Activated CD8-positive, alpha-beta memory T cell treated with anti-CD3 and anti-CD28 coated beads, Interleukin-2, amount 50 U/mL, for 1 hour (primary cell): Measurements from ENCODE around the gene KCNJ5.

Experiments
- DNase-seq: peaks from one replicate; pipeline ENCODE4 v3.0.0-alpha.2; 2020; ENCODE audit errors: extremely low read depth

Gene KCNJ5

DNA sequence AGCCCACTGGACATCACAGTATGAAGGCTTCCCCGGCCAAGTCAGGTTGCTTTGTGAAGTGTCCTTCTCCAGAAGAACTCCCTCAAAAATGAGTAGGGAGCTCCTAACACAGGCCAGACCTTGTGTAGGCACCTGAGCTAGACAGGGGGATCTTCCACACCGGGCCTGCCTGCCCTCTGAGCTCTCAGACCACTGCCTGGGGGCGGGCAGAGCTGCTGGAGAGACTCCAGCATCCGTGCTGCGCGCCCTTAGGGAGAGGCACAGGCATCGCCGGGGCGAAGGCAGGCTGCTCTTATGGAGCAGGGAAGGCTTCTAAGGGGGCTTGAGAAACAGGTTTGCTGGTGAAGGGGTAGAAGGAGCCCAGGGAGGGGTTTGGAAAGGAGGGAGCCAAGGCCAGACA, 4.4 kb downstream of the KCNJ5 start:
- no peak for DNase-seq

DNA sequence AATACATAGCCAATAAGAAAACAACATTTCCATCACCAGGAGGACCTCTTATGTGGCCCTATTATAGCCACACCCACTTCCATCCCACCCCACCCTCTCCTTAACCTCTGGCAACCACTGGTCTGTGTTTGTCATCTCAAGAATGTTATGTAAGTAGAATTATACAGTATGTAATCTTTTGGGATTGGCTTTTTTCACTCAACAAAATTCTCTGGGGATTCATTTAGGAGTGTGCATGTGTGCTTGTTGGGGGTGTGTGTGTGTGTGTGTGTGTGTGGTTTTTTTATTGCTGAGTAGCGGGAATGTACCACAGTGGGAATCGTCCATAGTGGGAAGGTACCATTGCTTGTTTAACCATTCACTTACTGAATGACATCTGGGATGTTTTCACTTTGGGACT, 5.2 kb downstream of the KCNJ5 start:
- no peak for DNase-seq

- no peak for DNase-seq
Observed at GRCh38 chr11:128897826-128898225, 6.7 kb downstream of the KCNJ5 start.

GRCh38 chr11:128898580-128899344, 7.6 kb downstream of the KCNJ5 start:
- DNase-seq, result no peak

GRCh38 chr11:128900468-128900867, 9.3 kb downstream of the KCNJ5 start:
- DNase-seq, result no peak

- no peak for DNase-seq
Observed at GRCh38 chr11:128901653-128902514, 10.7 kb downstream of the KCNJ5 start.

GRCh38 chr11:128902515-128903066, 11.4 kb downstream of the KCNJ5 start:
- DNase-seq, result no peak

DNA sequence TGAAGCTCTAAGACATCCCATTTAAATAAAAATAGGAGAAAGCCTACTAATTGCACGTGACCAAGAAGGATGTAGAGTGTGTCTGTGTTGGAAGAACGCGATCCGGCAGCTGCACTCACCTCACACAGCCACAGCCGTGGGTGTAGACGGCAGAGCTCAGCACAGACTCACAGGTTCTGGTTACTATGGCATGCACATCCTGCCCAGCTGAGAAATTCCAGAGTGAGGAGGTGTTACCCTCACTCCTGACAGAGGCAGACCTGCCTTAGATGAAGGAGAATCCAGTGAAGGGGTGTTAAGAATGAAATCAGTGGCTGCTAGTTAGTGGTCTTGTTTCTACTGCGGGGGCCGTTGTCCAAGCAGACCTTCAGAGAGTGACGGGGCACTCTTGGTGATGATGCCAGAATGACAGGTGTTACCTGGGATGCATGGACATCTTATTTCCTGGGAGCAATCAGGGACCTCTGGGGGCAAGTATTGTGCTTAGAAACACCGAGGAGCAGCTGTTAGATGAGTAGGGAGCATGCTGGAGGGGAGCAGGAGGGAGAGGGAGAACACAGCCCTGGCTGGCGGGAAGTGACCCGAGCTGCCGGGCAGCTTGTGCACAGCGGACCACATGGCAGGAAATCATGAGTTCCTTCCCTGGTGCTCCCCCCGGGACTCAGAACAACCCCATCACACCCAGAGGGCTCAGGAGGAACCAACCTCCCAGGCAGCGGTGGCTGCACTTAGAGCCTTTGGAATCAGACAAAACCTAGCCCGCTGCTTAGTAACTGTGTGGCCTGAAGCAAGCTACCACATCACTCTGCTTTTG, 12.3 kb downstream of the KCNJ5 start:
- no peak for DNase-seq

DNA sequence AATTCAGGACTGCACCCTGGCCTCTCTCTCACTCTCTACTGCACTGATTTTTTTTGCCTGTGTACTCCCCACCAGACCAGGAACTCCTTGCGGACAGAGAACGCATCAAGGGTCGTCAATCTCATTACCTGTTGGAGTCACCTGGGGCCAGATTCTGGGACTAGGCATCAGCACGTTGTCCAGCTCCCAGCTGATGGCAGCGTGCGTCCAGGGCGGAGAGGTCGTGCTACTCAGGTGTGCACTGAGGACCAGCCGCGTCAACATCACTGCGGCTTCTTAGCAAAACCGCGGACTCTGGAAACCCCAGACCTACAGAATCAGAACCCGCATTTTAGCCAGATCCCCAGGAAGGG, 13.1 kb downstream of the KCNJ5 start:
- DNase-seq, result no peak

GRCh38 chr11:128904656-128905344, 13.6 kb downstream of the KCNJ5 start:
- DNase-seq, result no peak

- peak; percentile 9 for DNase-seq
Observed at GRCh38 chr11:128905345-128906184, 14.4 kb downstream of the KCNJ5 start.

GRCh38 chr11:128906185-128907050, 15.3 kb downstream of the KCNJ5 start:
- no peak for DNase-seq

- no peak for DNase-seq
Observed at GRCh38 chr11:128907585-128907984, 16.4 kb downstream of the KCNJ5 start.

- no peak for DNase-seq
Observed at GRCh38 chr11:128908391-128909246, 17.5 kb downstream of the KCNJ5 start.

GRCh38 chr11:128909438-128910125, 18.4 kb downstream of the KCNJ5 start:
- DNase-seq, result no peak

GRCh38 chr11:128910576-128910975, 19.4 kb downstream of the KCNJ5 start:
- DNase-seq, result no peak

DNA sequence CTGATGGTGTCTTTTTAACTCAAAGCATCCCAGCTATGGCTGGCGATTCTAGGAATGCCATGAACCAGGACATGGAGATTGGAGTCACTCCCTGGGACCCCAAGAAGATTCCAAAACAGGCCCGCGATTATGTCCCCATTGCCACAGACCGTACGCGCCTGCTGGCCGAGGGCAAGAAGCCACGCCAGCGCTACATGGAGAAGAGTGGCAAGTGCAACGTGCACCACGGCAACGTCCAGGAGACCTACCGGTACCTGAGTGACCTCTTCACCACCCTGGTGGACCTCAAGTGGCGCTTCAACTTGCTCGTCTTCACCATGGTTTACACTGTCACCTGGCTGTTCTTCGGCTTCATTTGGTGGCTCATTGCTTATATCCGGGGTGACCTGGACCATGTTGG, 20.1 kb downstream of the KCNJ5 start:
- no peak for DNase-seq

GRCh38 chr11:128911701-128912100, 20.5 kb downstream of the KCNJ5 start:
- DNase-seq, result no peak
